PC-3 (cell line): Measurements from ENCODE around the gene SLC25A45. TPM values are rescaled to one million over a fixed set of nuclear protein-coding genes. Genes with fewer than 3 reads are reported as not detected.

Experiments
- ATAC-seq: fragments of 200-7000 bp; cut with Tn5 transposase; 2 replicates; pipeline ENCODE4 v1.9.1; 2020; ENCODE audit warnings: mild to moderate bottlenecking, moderate library complexity
- BruUV-seq: library from RNA; stranded (reverse); fragments of 400-500 nt; replicated peaks from 2 replicates; lab custom pipeline; 2021; lab: Mats Ljungman, UMichigan
- CTCF ChIA-PET: fragments of 300-600 bp; sonication (Branson Sonifier 250); formaldehyde crosslinking; loops from one replicate; lab custom pipeline; 2022; ENCODE audit warnings: antibody characterized with exemption; lab: Charles Lee
- POLR2A ChIA-PET: fragments of 300-600 bp; sonication (Branson Sonifier 250); formaldehyde crosslinking; loops from one replicate; lab custom pipeline; 2022; ENCODE audit warnings: antibody characterized with exemption; ENCODE audit not compliant: unreplicated experiment; lab: Charles Lee
- DNase-seq: peaks from one replicate; pipeline ENCODE4 v3.0.0-alpha.2; 2015
- H2AFZ ChIP-seq: fragments of 300-600 bp; sonication (generic); 2 replicates; pipeline ENCODE4 v1.6.0; 2016; ENCODE audit warnings: antibody characterized with exemption, low read length
- H3F3A ChIP-seq: fragments of 300-600 bp; sonication (generic); one replicate; pipeline ENCODE4 v1.6.0; 2017; ENCODE audit warnings: antibody characterized with exemption, low read length, control low read depth, mild to moderate bottlenecking; ENCODE audit not compliant: unreplicated experiment
- H3K27ac ChIP-seq: fragments of 300-600 bp; sonication (generic); 2 replicates; pipeline ENCODE4 v1.5.1; 2016; ENCODE audit warnings: mild to moderate bottlenecking, low read length
- H3K27me3 ChIP-seq: fragments of 300-600 bp; sonication (generic); 2 replicates; pipeline ENCODE4 v1.6.1; 2016; ENCODE audit warnings: low read length, mixed read lengths
- H3K36me3 ChIP-seq: fragments of 300-600 bp; sonication (generic); 2 replicates; pipeline ENCODE4 v1.6.1; 2016; ENCODE audit warnings: low read depth, mixed run types, low read length, mixed read lengths
- H3K4me1 ChIP-seq: fragments of 300-600 bp; sonication (generic); 2 replicates; pipeline ENCODE4 v1.5.1; 2016; ENCODE audit warnings: low read length; ENCODE audit not compliant: insufficient read depth
- H3K4me2 ChIP-seq: fragments of 300-600 bp; sonication (generic); 2 replicates; pipeline ENCODE4 v1.6.0; 2016; ENCODE audit warnings: low read length
- H3K4me3 ChIP-seq: fragments of 300-600 bp; sonication (generic); 2 replicates; pipeline ENCODE4 v1.5.1; 2016; ENCODE audit warnings: mild to moderate bottlenecking, low read length, mixed read lengths
- H3K79me2 ChIP-seq: fragments of 300-600 bp; sonication (generic); 2 replicates; pipeline ENCODE4 v1.6.1; 2017; ENCODE audit warnings: low read length, mixed read lengths
- H3K9ac ChIP-seq: fragments of 300-600 bp; sonication (generic); 2 replicates; pipeline ENCODE4 v1.6.0; 2016; ENCODE audit warnings: mild to moderate bottlenecking, low read length
- H3K9me2 ChIP-seq: fragments of 300-600 bp; sonication (generic); replicated peaks from 2 replicates; pipeline ENCODE4 v1.6.1; 2016; ENCODE audit warnings: mixed run types, low read length, mixed read lengths
- H3K9me3 ChIP-seq: fragments of 300-600 bp; sonication (generic); 2 replicates; pipeline ENCODE4 v1.6.1; 2016; ENCODE audit warnings: low read length, mixed read lengths
- H4K20me1 ChIP-seq: fragments of 300-600 bp; sonication (generic); 2 replicates; pipeline ENCODE4 v1.6.1; 2016; ENCODE audit warnings: low read length, mixed read lengths
- EZH2 ChIP-seq: fragments of 300-600 bp; sonication (generic); IDR thresholded peaks from one replicate; pipeline ENCODE4 v1.6.1; 2017; ENCODE audit warnings: antibody characterized with exemption, mild to moderate bottlenecking, low read length; ENCODE audit not compliant: unreplicated experiment
- EZH2phosphoT487 ChIP-seq: fragments of 300-600 bp; sonication (generic); IDR thresholded peaks from 2 replicates; pipeline ENCODE4 v1.6.1; 2018; ENCODE audit warnings: mild to moderate bottlenecking, antibody characterized with exemption, low read length, borderline replicate concordance
- intact Hi-C: fragments of 100-400 bp; cut with micrococcal nuclease; formaldehyde crosslinking; loops from 2 replicates; pipeline ENCODE4 v1.9.0; 2023
- total RNA-seq: library from RNA; depleted of rRNA; stranded (reverse); fragments of >200 nt; gene quantifications from 2 replicates; pipeline ENCODE4 v1.2.3, GENCODE V29; 2014
- TF ChIP-seq, protein P1 (sequence below): fragments of 300-600 bp; sonication (generic); conservative IDR thresholded peaks from 2 replicates; pipeline ENCODE4 v1.5.1; 2017; ENCODE audit warnings: antibody characterized with exemption, low read depth, mild to moderate bottlenecking, low read length

The SLC25A45 gene
- total RNA-seq, 1 experiment from 2014 or later = 12.7 TPM

DNA sequence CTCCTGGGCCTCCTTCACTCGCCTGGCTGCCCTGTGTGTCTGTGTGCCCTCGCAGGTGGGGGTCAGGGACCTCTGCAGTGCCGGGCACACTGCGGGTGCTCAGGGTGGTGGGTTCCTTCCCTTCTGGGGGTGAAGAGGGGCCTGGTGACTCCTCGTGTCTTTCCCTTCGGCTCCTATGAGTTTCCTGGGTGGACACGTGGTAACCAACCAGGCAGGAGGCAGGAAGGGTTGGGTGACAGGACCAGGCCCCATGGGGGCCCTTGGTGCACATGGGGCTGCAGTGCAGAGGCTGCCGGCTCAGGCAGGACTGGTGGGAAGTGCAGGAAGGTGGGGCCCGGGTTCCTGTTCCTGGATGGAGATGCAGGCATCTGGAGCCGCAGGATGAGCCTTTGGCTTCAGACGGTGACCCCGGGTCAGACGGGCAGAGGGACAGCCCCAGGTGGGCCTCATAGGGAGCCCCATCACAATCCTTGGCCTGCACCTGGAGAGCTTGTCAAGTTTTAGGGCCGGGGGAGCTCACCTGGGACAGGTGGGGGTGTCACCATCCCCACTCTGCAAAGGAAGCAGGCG is 13.6 kb upstream of the SLC25A45 start:
- Histone ChIP-seq H3K27ac (no peak overlapping the region), H3K36me3 (peaks cover 18% of the 10 kb centered on the region; the same call in 1 of the 2 replicates), H3K4me2 (no peak overlapping the region), H3K9me2 (no peaks in the 10 kb centered on the region), H2AFZ (no peak overlapping the region), H3K9ac (no peak overlapping the region), H3K4me3 (no peak overlapping the region), H3K9me3 (no peaks in the 10 kb centered on the region), H3K4me1 (no peaks in the 10 kb centered on the region), H4K20me1 (peaks cover under 1% of the 10 kb centered on the region; the same call in 1 of the 2 replicates), H3K79me2 (0 out of 2 replicates have a peak, but pooled peaks cover 7% of the 10 kb centered on the region), H3K27me3 (no peaks in the 10 kb centered on the region), H3F3A (no peaks in the 10 kb centered on the region)
- intact Hi-C loops = no loop called here
- ATAC-seq (no peak), DNase-seq (no peak)
- ChIA-PET CTCF (no interaction called here), POLR2A (no interaction called here)
- BruUV-seq = no TSS peak
- TF ChIP-seq EZH2 (no peak), EZH2phosphoT487 (no peak)
- TF ChIP-seq, protein P1, sequence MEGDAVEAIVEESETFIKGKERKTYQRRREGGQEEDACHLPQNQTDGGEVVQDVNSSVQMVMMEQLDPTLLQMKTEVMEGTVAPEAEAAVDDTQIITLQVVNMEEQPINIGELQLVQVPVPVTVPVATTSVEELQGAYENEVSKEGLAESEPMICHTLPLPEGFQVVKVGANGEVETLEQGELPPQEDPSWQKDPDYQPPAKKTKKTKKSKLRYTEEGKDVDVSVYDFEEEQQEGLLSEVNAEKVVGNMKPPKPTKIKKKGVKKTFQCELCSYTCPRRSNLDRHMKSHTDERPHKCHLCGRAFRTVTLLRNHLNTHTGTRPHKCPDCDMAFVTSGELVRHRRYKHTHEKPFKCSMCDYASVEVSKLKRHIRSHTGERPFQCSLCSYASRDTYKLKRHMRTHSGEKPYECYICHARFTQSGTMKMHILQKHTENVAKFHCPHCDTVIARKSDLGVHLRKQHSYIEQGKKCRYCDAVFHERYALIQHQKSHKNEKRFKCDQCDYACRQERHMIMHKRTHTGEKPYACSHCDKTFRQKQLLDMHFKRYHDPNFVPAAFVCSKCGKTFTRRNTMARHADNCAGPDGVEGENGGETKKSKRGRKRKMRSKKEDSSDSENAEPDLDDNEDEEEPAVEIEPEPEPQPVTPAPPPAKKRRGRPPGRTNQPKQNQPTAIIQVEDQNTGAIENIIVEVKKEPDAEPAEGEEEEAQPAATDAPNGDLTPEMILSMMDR = no peak

DNA sequence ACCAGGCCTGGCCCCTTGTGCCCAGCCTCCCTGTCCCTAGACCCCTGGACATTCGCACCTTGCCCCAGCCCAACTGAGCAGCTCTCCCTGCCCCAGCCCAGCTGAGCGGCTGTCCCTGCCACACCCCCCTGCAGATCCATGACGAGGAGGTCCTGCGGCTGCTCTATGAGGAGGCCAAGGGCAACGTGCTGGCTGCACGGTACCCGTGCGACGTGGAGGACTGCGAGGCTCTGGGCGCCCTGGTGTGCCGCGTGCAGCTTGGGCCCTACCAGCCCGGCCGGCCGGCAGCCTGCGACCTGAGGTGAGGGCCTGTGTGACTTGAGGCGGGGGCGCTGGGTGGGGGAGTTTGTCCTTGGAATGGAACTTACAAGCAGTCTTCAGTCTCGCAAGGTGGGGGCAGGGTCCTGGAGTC is 11.7 kb upstream of the SLC25A45 start:
- no peak for DNase-seq
- no peaks in the 10 kb centered on the region for H3K9me2 ChIP-seq
- TF ChIP-seq EZH2phosphoT487 (no peak), EZH2 (no peak)
- TF ChIP-seq, protein P1 = no peak
- H3K27ac ChIP-seq = no peak overlapping the region
- peaks cover 20% of the 10 kb centered on the region for H3K79me2 ChIP-seq
- H3K4me2 ChIP-seq = no peak overlapping the region
- ATAC-seq = no peak
- intact Hi-C loops = no loop called here
- H3K36me3 ChIP-seq = peaks cover 13% of the 10 kb centered on the region; the same call in 1 of the 2 replicates
- H3K9ac ChIP-seq = no peak overlapping the region
- ChIA-PET POLR2A (no interaction called here), CTCF (interaction anchor here (0.7 kb wide), 1 partner anchor 627 kb away, joined by 4 read pairs; no protein-coding TSS in a partner anchor)
- peaks cover 6% of the 10 kb centered on the region; the same call in 1 of the 2 replicates for H4K20me1 ChIP-seq
- H3F3A ChIP-seq = no peaks in the 10 kb centered on the region
- BruUV-seq = no TSS peak
- no peaks in the 10 kb centered on the region for H3K9me3 ChIP-seq
- H3K4me1 ChIP-seq = no peaks in the 10 kb centered on the region
- H3K27me3 ChIP-seq = no peaks in the 10 kb centered on the region
- H2AFZ ChIP-seq = no peak overlapping the region
- H3K4me3 ChIP-seq = no peak overlapping the region

DNA sequence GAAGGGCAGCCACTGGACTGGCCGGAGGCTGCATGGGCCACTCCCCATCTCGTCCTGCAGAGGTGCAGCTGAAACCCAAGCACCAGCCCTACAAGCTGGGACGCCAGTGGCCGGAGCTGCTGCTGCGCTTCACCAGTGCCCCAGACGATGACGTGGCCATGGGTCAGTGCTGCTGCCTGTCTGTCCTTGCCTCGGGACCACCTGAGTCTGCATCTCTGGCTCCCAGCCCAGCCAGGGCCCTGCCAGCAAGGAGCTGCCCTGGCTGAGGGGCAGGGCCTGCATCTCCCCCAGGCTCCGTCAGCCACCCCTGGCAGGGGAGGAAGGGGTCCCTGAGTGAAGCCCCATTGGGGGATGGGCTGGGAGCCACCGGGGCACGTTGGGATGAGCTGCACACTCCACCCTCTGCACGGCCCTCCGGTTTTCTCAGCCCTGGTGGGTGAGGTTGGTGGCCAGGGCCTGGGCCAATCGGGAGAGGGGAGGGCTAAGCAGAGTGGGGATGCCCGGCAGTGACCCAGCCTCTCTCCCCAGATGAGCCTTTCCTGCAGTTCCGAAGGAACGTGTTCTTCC is 11.2 kb upstream of the SLC25A45 start:
- ChIA-PET CTCF (interaction anchor here (0.7 kb wide), 1 partner anchor 628 kb away, joined by 4 read pairs; no protein-coding TSS in a partner anchor), POLR2A (no interaction called here)
- no peak for DNase-seq
- Histone ChIP-seq H2AFZ (no peak overlapping the region), H3K27me3 (no peaks in the 10 kb centered on the region), H3K9ac (no peak overlapping the region), H3F3A (no peaks in the 10 kb centered on the region), H3K4me3 (no peak overlapping the region), H3K4me1 (no peaks in the 10 kb centered on the region), H3K9me2 (no peaks in the 10 kb centered on the region), H3K9me3 (no peaks in the 10 kb centered on the region), H3K4me2 (no peak overlapping the region), H3K36me3 (peaks cover 12% of the 10 kb centered on the region; the same call in 1 of the 2 replicates), H3K27ac (no peak overlapping the region), H3K79me2 (peaks cover 25% of the 10 kb centered on the region), H4K20me1 (peaks cover 6% of the 10 kb centered on the region; the same call in 1 of the 2 replicates)
- intact Hi-C loops = no loop called here
- no TSS peak for BruUV-seq
- TF ChIP-seq EZH2 (no peak), EZH2phosphoT487 (no peak)
- TF ChIP-seq, protein P1 = no peak
- ATAC-seq = no peak
